Fibroblast of lung (primary cell): ENCODE data around the gene MYO18B. TPM values are rescaled to one million over a fixed set of nuclear protein-coding genes. Genes with fewer than 3 reads are reported as not detected.

ENCODE experiments used
- DNase-seq, 2 donors: peaks; one replicate each; pipeline versions ENCODE4 v3.0.0 to v3.0.0-alpha.2; 2010; ENCODE audit warnings: low read depth in 2 of 2
- H2AFZ ChIP-seq: 2 replicates; pipeline ENCODE4 v1.5.1; 2012; ENCODE audit warnings: low read length, control low read depth, inconsistent platforms
- H3K27ac ChIP-seq: 2 replicates; pipeline ENCODE4 v1.5.1; 2011; ENCODE audit warnings: low read length, control low read depth; ENCODE audit not compliant: insufficient read depth
- H3K27me3 ChIP-seq: 2 replicates; pipeline ENCODE4 v1.5.1; 2011; ENCODE audit warnings: mild to moderate bottlenecking, low read length; ENCODE audit not compliant: control insufficient read depth, insufficient read depth
- H3K36me3 ChIP-seq: 2 replicates; pipeline ENCODE4 v1.5.1; 2011; ENCODE audit warnings: low read length; ENCODE audit not compliant: control insufficient read depth, insufficient read depth
- H3K4me1 ChIP-seq: 2 replicates; pipeline ENCODE4 v1.5.1; 2011; ENCODE audit warnings: low read length; ENCODE audit not compliant: control insufficient read depth, insufficient read depth; ENCODE audit errors: extremely low read depth
- H3K4me2 ChIP-seq: 2 replicates; pipeline ENCODE4 v1.5.1; 2011; ENCODE audit warnings: low read length, control low read depth; ENCODE audit not compliant: insufficient read depth; ENCODE audit errors: extremely low read depth
- H3K4me3 ChIP-seq, 4 experiments: fragments of 200-600 bp in 1 of 4; sonication (generic) in 1 of 4; replicated peaks in 1 of 4; 2 replicates each; pipeline ENCODE4 v1.5.1; 2011 to 2016; ENCODE audit warnings: low read length in 4 of 4, low read depth in 3 of 4, mild to moderate bottlenecking in 3 of 4, control low read depth in 2 of 4, inconsistent platforms in 1 of 4, mixed read lengths in 1 of 4; ENCODE audit not compliant: insufficient read depth in 1 of 4; ENCODE audit errors: control extremely low read depth in 1 of 4
- H3K79me2 ChIP-seq: 2 replicates; pipeline ENCODE4 v1.5.1; 2012; ENCODE audit warnings: mild to moderate bottlenecking, low read length, inconsistent platforms; ENCODE audit not compliant: control insufficient read depth, insufficient read depth
- H3K9ac ChIP-seq: 2 replicates; pipeline ENCODE4 v1.5.1; 2011; ENCODE audit warnings: mild to moderate bottlenecking, low read length, control low read depth; ENCODE audit not compliant: insufficient read depth
- H3K9me3 ChIP-seq: 2 replicates; pipeline ENCODE4 v1.5.1; 2012; ENCODE audit warnings: low read depth, low read length; ENCODE audit not compliant: control insufficient read depth, insufficient read depth
- H4K20me1 ChIP-seq: 2 replicates; pipeline ENCODE4 v1.5.1; 2011; ENCODE audit warnings: low read length; ENCODE audit not compliant: control insufficient read depth, insufficient read depth; ENCODE audit errors: extremely low read depth
- CTCF ChIP-seq, 2 donors: IDR thresholded peaks in 1 of 2; conservative IDR thresholded peaks in 1 of 2; 1 replicate in 1 of 2; 2 replicates in 1 of 2; pipeline ENCODE4 v1.5.1; 2011 to 2012; ENCODE audit warnings: low read length in 2 of 2, control low read depth in 1 of 2, inconsistent platforms in 1 of 2, low read depth in 1 of 2, mild to moderate bottlenecking in 1 of 2
- EZH2 ChIP-seq: IDR thresholded peaks from 2 replicates; pipeline ENCODE4 v1.5.1; 2012; ENCODE audit warnings: low read length, control low read depth, mild to moderate bottlenecking; ENCODE audit errors: missing control alignments
- polyA plus RNA-seq, 2 donors: library from polyadenylated mRNA; depleted of rRNA in 1 of 2; stranded (reverse) in 1 of 2; unstranded in 1 of 2; fragments of >200 nt; gene quantifications; 2 replicates each; pipeline ENCODE4 v1.2.1, GENCODE V29; 2011 to 2012; ENCODE audit warnings: missing spikeins in 1 of 2
- total RNA-seq: library from RNA; depleted of rRNA; stranded (reverse); fragments of >200 nt; gene quantifications from 2 replicates; pipeline ENCODE4 v1.2.1, GENCODE V29; 2014

Gene MYO18B
- total and polyA plus RNA-seq, 2 donors (not counting 1 experiment from before 2014, with no cell fraction given), result 0.17 TPM; not detected in 1

- Histone ChIP-seq H3K4me3 (no peak overlapping the region), H2AFZ (peak overlapping the region; percentile 30), H3K36me3 (no peaks in the 10 kb centered on the region), H3K27ac (peak overlapping the region; percentile 84), H3K9me3 (no peaks in the 10 kb centered on the region), H3K9ac (peak overlapping the region; percentile 10), H3K4me2 (peak overlapping the region; percentile 33), H3K79me2 (no peaks in the 10 kb centered on the region), H3K4me1 (peaks cover 8% of the 10 kb centered on the region), H4K20me1 (no peaks in the 10 kb centered on the region), H3K27me3 (no peaks in the 10 kb centered on the region)
- peak; percentile 97 to 99 for DNase-seq
- TF ChIP-seq EZH2 (no peak), CTCF (conservative IDR thresholded peaks at IDR 0.05 in 1 of 2, IDR thresholded peaks at IDR 0.05 in 1 of 2; ENCODE audit: low read depth in 1 of 2, low read length in 2 of 2) (no peak)
Measured at GRCh38 chr22:25747245-25747944, 5.4 kb downstream of the MYO18B start.

DNA sequence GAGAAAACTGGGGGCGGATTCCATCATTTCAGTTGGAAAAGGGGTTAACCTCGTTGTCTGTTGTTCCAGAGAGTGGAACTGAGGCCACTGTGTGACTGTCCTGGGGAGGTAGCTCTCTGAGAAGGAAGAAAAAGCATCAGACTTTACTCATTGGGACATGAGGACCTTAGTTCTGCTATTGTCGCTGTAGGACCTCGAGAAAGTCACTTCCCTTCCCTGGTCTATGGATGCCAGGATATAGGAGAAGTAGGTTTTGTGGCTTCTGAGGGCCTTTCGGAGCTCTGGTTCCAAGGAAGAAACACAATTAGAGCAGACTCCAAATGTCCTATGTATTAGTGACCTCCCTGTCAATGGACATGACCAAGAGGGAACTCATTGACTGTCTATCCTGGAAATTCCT lies 6.2 kb downstream of the MYO18B start:
- Histone ChIP-seq H2AFZ (no peak overlapping the region), H3K27ac (peak overlapping the region; percentile 84), H3K79me2 (no peaks in the 10 kb centered on the region), H3K9ac (no peak overlapping the region), H3K36me3 (no peaks in the 10 kb centered on the region), H3K4me1 (peaks cover 8% of the 10 kb centered on the region), H4K20me1 (no peaks in the 10 kb centered on the region), H3K9me3 (no peaks in the 10 kb centered on the region), H3K27me3 (no peaks in the 10 kb centered on the region), H3K4me3 (no peak overlapping the region), H3K4me2 (peak overlapping the region; percentile 33)
- no peak for TF ChIP-seq EZH2
- TF ChIP-seq CTCF (conservative IDR thresholded peaks at IDR 0.05 in 1 of 2, IDR thresholded peaks at IDR 0.05 in 1 of 2; ENCODE audit: low read depth in 1 of 2, low read length in 2 of 2), result no peak
- no peak for DNase-seq

GRCh38 chr22:25748704-25749103 lies 6.7 kb downstream of the MYO18B start:
- Histone ChIP-seq H3K79me2 (no peaks in the 10 kb centered on the region), H3K36me3 (no peaks in the 10 kb centered on the region), H3K27ac (no peak overlapping the region), H3K27me3 (no peaks in the 10 kb centered on the region), H2AFZ (no peak overlapping the region), H3K4me3 (no peak overlapping the region), H4K20me1 (no peaks in the 10 kb centered on the region), H3K9ac (no peak overlapping the region), H3K4me2 (no peak overlapping the region), H3K9me3 (no peaks in the 10 kb centered on the region), H3K4me1 (peaks cover 8% of the 10 kb centered on the region)
- no peak for DNase-seq
- no peak for TF ChIP-seq CTCF (conservative IDR thresholded peaks at IDR 0.05 in 1 of 2, IDR thresholded peaks at IDR 0.05 in 1 of 2; ENCODE audit: low read depth in 1 of 2, low read length in 2 of 2)
